ENCODE measurements around the gene ZNF438. TPM values are rescaled to one million over a fixed set of nuclear protein-coding genes. Genes with fewer than 3 reads are reported as not detected.

ZNF438 gene
- total RNA-seq, 1 donor = 4.3 TPM

DNA sequence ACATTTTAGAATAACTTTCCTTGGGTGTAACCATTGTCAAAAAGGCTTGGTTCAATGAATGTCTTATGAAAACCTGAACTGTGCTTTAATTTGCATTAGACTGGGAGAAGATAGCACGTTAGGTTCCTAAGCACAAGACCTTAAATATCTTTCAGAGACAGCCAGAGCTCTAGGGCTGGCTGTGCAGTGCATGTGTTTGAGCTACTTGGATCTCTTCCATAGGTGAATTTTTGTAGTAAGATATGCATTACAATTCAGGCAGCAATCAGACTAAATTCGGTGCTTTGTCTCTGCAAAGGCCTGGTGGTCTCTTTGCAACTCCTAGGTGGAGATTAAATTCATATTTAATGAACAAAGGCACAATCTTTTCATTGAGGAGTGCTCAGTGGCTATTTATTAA is 192.0 kb downstream of the ZNF438 start:
- no peaks in the 10 kb centered on the region for H3K27me3 ChIP-seq (ENCODE audit: insufficient read depth, low read length)
- peaks cover 6% of the 10 kb centered on the region for H3K4me1 ChIP-seq (ENCODE audit: insufficient read depth, low read length)
- no peaks in the 10 kb centered on the region for H3K79me2 ChIP-seq (ENCODE audit: insufficient read depth, low read length)
- no peak overlapping the region for H3K4me2 ChIP-seq (ENCODE audit: insufficient read depth, low read length)
- no peaks in the 10 kb centered on the region for H4K20me1 ChIP-seq (ENCODE audit: insufficient read depth, low read length)
- no peak overlapping the region for H2AFZ ChIP-seq (ENCODE audit: low read length)
- no peak overlapping the region for H3K27ac ChIP-seq (ENCODE audit: low read depth, low read length)
- H3K9me3 ChIP-seq (ENCODE audit: low read depth, low read length) = no peaks in the 10 kb centered on the region
- no peak for DNase-seq (ENCODE audit: insufficient read length, low spot score, missing footprints)
- no peaks in the 10 kb centered on the region for H3K36me3 ChIP-seq (ENCODE audit: insufficient read depth, low read length)
- no peak overlapping the region for H3K4me3 ChIP-seq (ENCODE audit: insufficient read depth, low read length)
- TF ChIP-seq, protein P1, sequence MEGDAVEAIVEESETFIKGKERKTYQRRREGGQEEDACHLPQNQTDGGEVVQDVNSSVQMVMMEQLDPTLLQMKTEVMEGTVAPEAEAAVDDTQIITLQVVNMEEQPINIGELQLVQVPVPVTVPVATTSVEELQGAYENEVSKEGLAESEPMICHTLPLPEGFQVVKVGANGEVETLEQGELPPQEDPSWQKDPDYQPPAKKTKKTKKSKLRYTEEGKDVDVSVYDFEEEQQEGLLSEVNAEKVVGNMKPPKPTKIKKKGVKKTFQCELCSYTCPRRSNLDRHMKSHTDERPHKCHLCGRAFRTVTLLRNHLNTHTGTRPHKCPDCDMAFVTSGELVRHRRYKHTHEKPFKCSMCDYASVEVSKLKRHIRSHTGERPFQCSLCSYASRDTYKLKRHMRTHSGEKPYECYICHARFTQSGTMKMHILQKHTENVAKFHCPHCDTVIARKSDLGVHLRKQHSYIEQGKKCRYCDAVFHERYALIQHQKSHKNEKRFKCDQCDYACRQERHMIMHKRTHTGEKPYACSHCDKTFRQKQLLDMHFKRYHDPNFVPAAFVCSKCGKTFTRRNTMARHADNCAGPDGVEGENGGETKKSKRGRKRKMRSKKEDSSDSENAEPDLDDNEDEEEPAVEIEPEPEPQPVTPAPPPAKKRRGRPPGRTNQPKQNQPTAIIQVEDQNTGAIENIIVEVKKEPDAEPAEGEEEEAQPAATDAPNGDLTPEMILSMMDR (IDR thresholded peaks at IDR 0.05; ENCODE audit: extremely low read depth, low read depth, low read length) = no peak

DNA sequence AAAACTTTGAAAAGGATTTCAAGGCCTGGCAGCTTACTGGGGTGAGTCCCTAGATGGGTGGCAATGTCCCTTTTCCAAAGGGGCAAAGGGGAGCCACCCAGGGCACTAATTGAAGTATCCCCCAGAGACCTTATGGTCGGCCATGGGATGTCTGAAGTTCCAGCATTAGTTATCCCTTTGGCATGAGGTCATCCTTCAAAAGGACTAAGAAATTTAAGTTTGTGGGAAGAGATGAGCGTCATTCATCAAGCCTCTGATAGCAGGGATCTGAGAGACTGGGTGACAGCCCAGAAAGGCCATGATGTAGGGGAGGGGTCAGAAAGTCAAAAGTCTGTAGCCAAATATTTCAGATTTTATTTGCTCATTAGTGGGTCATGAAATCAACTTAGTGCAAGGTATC is 195.3 kb downstream of the ZNF438 start:
- Histone ChIP-seq H3K4me1 (ENCODE audit: insufficient read depth, low read length) (no peaks in the 10 kb centered on the region), H3K9me3 (ENCODE audit: low read depth, low read length) (no peaks in the 10 kb centered on the region), H2AFZ (ENCODE audit: low read length) (no peak overlapping the region), H3K4me2 (ENCODE audit: insufficient read depth, low read length) (no peak overlapping the region), H3K4me3 (ENCODE audit: insufficient read depth, low read length) (no peak overlapping the region), H4K20me1 (ENCODE audit: insufficient read depth, low read length) (no peaks in the 10 kb centered on the region), H3K27me3 (ENCODE audit: insufficient read depth, low read length) (no peaks in the 10 kb centered on the region), H3K79me2 (ENCODE audit: insufficient read depth, low read length) (no peaks in the 10 kb centered on the region), H3K27ac (ENCODE audit: low read depth, low read length) (no peak overlapping the region), H3K36me3 (ENCODE audit: insufficient read depth, low read length) (no peaks in the 10 kb centered on the region)
- no peak for DNase-seq (ENCODE audit: insufficient read length, low spot score, missing footprints)
- TF ChIP-seq, protein P1 (IDR thresholded peaks at IDR 0.05; ENCODE audit: extremely low read depth, low read depth, low read length) = no peak

DNA sequence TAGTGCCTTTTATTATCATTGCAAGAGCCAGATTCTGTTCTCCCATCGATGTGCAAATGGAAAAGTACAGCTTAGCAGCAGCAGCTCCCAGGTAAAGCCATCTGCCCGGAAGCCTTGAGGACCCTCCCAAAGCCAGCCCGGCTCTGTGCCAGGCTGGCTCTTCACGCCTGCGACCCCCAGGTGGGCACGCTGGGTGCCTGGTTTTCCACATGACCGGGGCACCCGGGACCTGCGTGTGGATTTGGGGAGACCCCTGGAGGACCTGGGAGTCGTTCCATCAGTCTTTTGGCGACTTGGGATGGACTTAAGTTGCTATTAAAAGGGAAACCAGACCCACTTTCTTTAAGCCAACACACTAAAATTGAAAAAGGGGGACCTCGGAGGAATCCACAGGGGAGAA is 196.5 kb downstream of the ZNF438 start:
- no peak overlapping the region for H3K4me3 ChIP-seq (ENCODE audit: insufficient read depth, low read length)
- H3K36me3 ChIP-seq (ENCODE audit: insufficient read depth, low read length) = no peaks in the 10 kb centered on the region
- no peaks in the 10 kb centered on the region for H3K79me2 ChIP-seq (ENCODE audit: insufficient read depth, low read length)
- H3K27me3 ChIP-seq (ENCODE audit: insufficient read depth, low read length) = no peaks in the 10 kb centered on the region
- TF ChIP-seq, protein P1 (IDR thresholded peaks at IDR 0.05; ENCODE audit: extremely low read depth, low read depth, low read length) = no peak
- no peaks in the 10 kb centered on the region for H4K20me1 ChIP-seq (ENCODE audit: insufficient read depth, low read length)
- no peaks in the 10 kb centered on the region for H3K9me3 ChIP-seq (ENCODE audit: low read depth, low read length)
- H2AFZ ChIP-seq (ENCODE audit: low read length) = no peak overlapping the region
- DNase-seq (ENCODE audit: insufficient read length, low spot score, missing footprints) = no peak
- H3K4me1 ChIP-seq (ENCODE audit: insufficient read depth, low read length) = no peaks in the 10 kb centered on the region
- H3K27ac ChIP-seq (ENCODE audit: low read depth, low read length) = no peak overlapping the region
- H3K4me2 ChIP-seq (ENCODE audit: insufficient read depth, low read length) = no peak overlapping the region

DNA sequence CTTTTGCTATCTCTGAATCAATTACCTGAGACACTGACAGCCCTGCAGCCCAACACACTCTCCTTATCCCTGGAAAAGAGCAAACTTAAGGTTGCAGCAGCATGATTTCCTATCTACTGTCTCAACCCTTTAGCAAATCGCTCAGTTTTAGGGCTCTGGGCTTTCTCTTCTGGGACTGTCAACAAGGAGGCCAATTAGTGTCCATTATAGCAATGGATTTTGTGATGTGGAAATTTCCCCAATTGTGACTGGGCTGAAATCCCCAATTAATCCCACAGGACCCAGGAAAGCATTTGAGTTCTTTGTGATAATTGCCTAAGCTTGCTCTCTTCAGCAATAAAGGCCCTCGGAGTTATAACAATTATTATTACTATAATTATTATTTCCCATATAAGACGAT is 197.0 kb downstream of the ZNF438 start:
- H3K4me2 ChIP-seq (ENCODE audit: insufficient read depth, low read length) = no peak overlapping the region
- no peak for DNase-seq (ENCODE audit: insufficient read length, low spot score, missing footprints)
- H3K4me3 ChIP-seq (ENCODE audit: insufficient read depth, low read length) = no peak overlapping the region
- TF ChIP-seq, protein P1 (IDR thresholded peaks at IDR 0.05; ENCODE audit: extremely low read depth, low read depth, low read length) = no peak
- H3K27ac ChIP-seq (ENCODE audit: low read depth, low read length) = no peak overlapping the region
- no peaks in the 10 kb centered on the region for H3K4me1 ChIP-seq (ENCODE audit: insufficient read depth, low read length)
- no peaks in the 10 kb centered on the region for H3K79me2 ChIP-seq (ENCODE audit: insufficient read depth, low read length)
- H3K36me3 ChIP-seq (ENCODE audit: insufficient read depth, low read length) = no peaks in the 10 kb centered on the region
- no peaks in the 10 kb centered on the region for H3K27me3 ChIP-seq (ENCODE audit: insufficient read depth, low read length)
- H4K20me1 ChIP-seq (ENCODE audit: insufficient read depth, low read length) = no peaks in the 10 kb centered on the region
- H3K9me3 ChIP-seq (ENCODE audit: low read depth, low read length) = no peaks in the 10 kb centered on the region
- H2AFZ ChIP-seq (ENCODE audit: low read length) = no peak overlapping the region

Data from osteoblast (primary cell).